Measurements from ENCODE around the gene TRAF3IP1.

The TRAF3IP1 gene

DNA sequence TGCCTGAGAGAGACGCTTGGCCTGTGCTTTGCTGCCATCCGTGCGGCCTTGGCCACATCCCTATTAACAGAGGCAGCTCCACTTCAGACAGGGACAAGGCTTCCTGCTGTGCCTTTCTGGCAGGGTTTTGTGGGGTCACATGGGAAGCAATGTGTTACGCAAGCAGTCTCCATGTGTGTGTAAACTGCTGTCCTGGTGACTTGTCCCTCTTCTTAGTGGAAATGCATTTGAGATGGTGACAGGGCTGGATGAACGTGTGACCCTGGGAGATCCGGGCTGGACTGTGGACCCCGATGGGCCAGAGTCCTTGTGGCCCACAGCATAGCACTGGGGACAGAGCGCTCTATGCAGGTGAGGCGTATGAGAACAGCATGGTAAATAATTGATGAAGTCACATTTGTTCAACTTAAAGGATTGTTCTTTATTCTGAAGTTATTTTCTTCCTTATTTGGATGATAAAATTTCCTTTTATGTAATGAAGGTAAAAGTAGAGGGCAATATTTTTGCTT, 129.6 kb downstream of the TRAF3IP1 start:
- TF ChIP-seq GATA3 (IDR thresholded peaks at IDR 0.05; ENCODE audit: low read depth, low read length) (no peak), GATA2 (IDR thresholded peaks at IDR 0.05; ENCODE audit: low read depth, low read length) (no peak)

GRCh38 chr2:238450440-238450861, 130.1 kb downstream of the TRAF3IP1 start:
- no peak for TF ChIP-seq GATA3 (IDR thresholded peaks at IDR 0.05; ENCODE audit: low read depth, low read length)
- no peak for TF ChIP-seq GATA2 (IDR thresholded peaks at IDR 0.05; ENCODE audit: low read depth, low read length)
